GM12892 (cell line): ENCODE results near the gene PDCL2.

Experiments
- POLR2A ChIP-seq: IDR thresholded peaks from 2 replicates; pipeline ENCODE4 v1.6.1; 2011; ENCODE audit warnings: low read depth, low read length, control low read depth
- TAF1 ChIP-seq: IDR thresholded peaks from 2 replicates; pipeline ENCODE4 v1.6.1; 2011; ENCODE audit warnings: low read depth, mild to moderate bottlenecking, control low read depth, low read length, borderline replicate concordance

- TF ChIP-seq TAF1 (no peak), POLR2A (no peak)
These were observed 80.0 kb downstream of the PDCL2 start for GRCh38 chr4:55512077-55512476.
